Measurements from ENCODE around the gene CCN6.
A peak's percentile ranks its signal among the peaks of the same experiment; 100 is the strongest.
"Not testable (repeated sequence)": the region's sequence is repeated elsewhere in the genome, so short reads cannot be mapped to it uniquely, and the experiment has no call there.

CCN6 gene

DNA sequence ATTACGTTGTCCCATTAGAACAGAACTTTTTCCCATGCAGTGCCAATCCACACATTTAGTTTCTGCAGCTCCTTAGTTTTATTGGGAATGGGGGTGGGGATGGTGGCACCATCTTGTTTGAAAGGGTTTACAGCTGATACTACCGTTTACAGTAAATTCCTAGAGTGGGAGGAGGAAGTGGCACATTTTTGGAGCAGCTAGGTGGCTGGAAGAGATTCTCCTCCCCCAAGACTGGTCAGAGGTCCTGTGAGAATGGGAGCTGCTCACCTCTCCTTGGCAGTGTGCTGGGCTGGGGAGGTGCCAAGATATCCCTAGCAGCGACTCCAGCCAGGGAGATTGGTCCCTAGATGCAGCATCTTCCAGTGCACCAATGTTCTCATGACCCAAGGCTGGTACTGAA, 12.4 kb upstream of the CCN6 start:
- no peak overlapping the region for H3K4me2 ChIP-seq (ENCODE audit: low read length)
- no peaks in the 10 kb centered on the region for H3K27me3 ChIP-seq (ENCODE audit: control insufficient read depth, insufficient read depth, low read length)
- no peak overlapping the region for H3K4me3 ChIP-seq (ENCODE audit: low read length)
- peaks cover 79% of the 10 kb centered on the region for H3K4me1 ChIP-seq (ENCODE audit: control insufficient read depth, insufficient read depth, low read length)
- H3K9me3 ChIP-seq (replicated peaks; ENCODE audit: low read length): no peaks in the 10 kb centered on the region
- H3K36me3 ChIP-seq (ENCODE audit: insufficient read depth, low read length): no peaks in the 10 kb centered on the region
- peak overlapping the region; percentile 97 for H3K9ac ChIP-seq (ENCODE audit: low read depth, low read length)

DNA sequence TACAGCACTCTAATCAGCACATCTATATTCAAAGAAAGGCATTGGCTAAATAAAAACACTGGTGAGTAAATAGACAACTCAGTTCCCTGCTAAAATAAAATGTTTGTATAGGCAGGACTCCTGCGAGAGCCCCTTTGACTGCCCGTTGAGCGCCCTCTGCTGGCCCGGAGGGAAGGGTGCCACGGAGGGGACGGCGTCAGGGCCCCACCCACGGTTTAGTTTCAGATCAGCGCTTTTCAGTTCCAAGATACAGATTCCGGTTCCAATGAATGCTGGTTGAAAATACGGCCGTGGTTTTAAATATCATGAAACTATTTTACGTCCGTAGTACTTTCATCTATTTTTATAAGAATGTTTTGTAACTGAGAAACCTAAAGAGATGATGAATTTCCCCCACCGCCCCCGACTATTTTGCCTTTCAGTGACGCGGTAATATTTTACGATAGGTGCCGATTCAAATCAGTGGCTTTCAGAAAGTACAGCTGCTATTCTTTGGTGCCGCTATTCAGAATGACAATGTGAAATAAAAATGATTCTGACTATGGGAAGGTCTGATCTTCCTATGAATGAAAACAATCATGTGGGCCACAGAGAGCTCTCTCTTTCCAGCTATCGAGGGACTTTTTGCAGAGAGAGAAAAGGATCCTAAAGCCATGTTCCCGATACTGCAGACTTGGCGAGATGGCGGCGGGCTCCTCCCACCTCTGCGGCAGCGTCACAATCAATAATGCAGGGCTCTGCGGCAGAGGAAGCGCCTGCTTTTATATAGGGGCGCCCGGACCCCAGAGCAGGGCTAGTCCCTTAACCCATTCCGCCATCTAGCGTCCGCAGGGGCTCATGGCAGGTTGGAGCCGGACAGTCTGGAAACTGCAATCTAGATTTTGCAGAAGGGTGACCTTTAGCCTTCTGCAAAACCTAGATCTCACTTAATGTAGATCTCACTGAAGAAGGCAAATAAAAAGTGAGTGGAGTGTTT, 10.6 kb upstream of the CCN6 start:
- peak overlapping the region; percentile 97 for H3K9ac ChIP-seq (ENCODE audit: low read depth, low read length)
- peak overlapping the region; percentile 79 for H3K4me3 ChIP-seq (ENCODE audit: low read length)
- peak overlapping the region; percentile 94 for H3K4me2 ChIP-seq (ENCODE audit: low read length)
- no peaks in the 10 kb centered on the region for H3K36me3 ChIP-seq (ENCODE audit: insufficient read depth, low read length)
- H3K9me3 ChIP-seq (replicated peaks; ENCODE audit: low read length): no peaks in the 10 kb centered on the region
- no peaks in the 10 kb centered on the region for H3K27me3 ChIP-seq (ENCODE audit: control insufficient read depth, insufficient read depth, low read length)
- H3K4me1 ChIP-seq (ENCODE audit: control insufficient read depth, insufficient read depth, low read length): peaks cover 64% of the 10 kb centered on the region

- no peak overlapping the region for H3K4me3 ChIP-seq (ENCODE audit: low read length)
- peak overlapping the region; percentile 57 for H3K9ac ChIP-seq (ENCODE audit: low read depth, low read length)
- H3K9me3 ChIP-seq (replicated peaks; ENCODE audit: low read length): no peaks in the 10 kb centered on the region
- peaks cover 55% of the 10 kb centered on the region for H3K4me1 ChIP-seq (ENCODE audit: control insufficient read depth, insufficient read depth, low read length)
- no peak overlapping the region for H3K4me2 ChIP-seq (ENCODE audit: low read length)
- no peaks in the 10 kb centered on the region for H3K27me3 ChIP-seq (ENCODE audit: control insufficient read depth, insufficient read depth, low read length)
- no peaks in the 10 kb centered on the region for H3K36me3 ChIP-seq (ENCODE audit: insufficient read depth, low read length)
Observed at GRCh38 chr6:112044196-112044595, 9.7 kb upstream of the CCN6 start.

- Histone ChIP-seq H3K9ac (ENCODE audit: low read depth, low read length) (peak overlapping the region; percentile 57), H3K9me3 (replicated peaks; ENCODE audit: low read length) (no peaks in the 10 kb centered on the region), H3K4me1 (ENCODE audit: control insufficient read depth, insufficient read depth, low read length) (peaks cover 49% of the 10 kb centered on the region), H3K4me2 (ENCODE audit: low read length) (no peak overlapping the region), H3K36me3 (ENCODE audit: insufficient read depth, low read length) (no peaks in the 10 kb centered on the region), H3K27me3 (ENCODE audit: control insufficient read depth, insufficient read depth, low read length) (no peaks in the 10 kb centered on the region), H3K4me3 (ENCODE audit: low read length) (no peak overlapping the region)
Observed at GRCh38 chr6:112044856-112045255, 9.0 kb upstream of the CCN6 start.

- H3K4me3 ChIP-seq (ENCODE audit: low read length); H3K9me3 ChIP-seq (replicated peaks; ENCODE audit: low read length); H3K9ac ChIP-seq (ENCODE audit: low read depth, low read length); H3K27me3 ChIP-seq (ENCODE audit: control insufficient read depth, insufficient read depth, low read length); H3K36me3 ChIP-seq (ENCODE audit: insufficient read depth, low read length); H3K4me2 ChIP-seq (ENCODE audit: low read length): not testable (repeated sequence)
- H3K4me1 ChIP-seq (ENCODE audit: control insufficient read depth, insufficient read depth, low read length): peaks cover 22% of the 10 kb centered on the region
Observed at GRCh38 chr6:112047523-112047922, 6.4 kb upstream of the CCN6 start.

- Histone ChIP-seq H3K36me3 (ENCODE audit: insufficient read depth, low read length) (no peaks in the 10 kb centered on the region), H3K4me1 (ENCODE audit: control insufficient read depth, insufficient read depth, low read length) (peaks cover 13% of the 10 kb centered on the region), H3K9ac (ENCODE audit: low read depth, low read length) (no peak overlapping the region), H3K4me2 (ENCODE audit: low read length) (no peak overlapping the region), H3K9me3 (replicated peaks; ENCODE audit: low read length) (no peaks in the 10 kb centered on the region), H3K4me3 (ENCODE audit: low read length) (no peak overlapping the region), H3K27me3 (ENCODE audit: control insufficient read depth, insufficient read depth, low read length) (no peaks in the 10 kb centered on the region)
Observed at GRCh38 chr6:112049026-112049799, 4.7 kb upstream of the CCN6 start.

DNA sequence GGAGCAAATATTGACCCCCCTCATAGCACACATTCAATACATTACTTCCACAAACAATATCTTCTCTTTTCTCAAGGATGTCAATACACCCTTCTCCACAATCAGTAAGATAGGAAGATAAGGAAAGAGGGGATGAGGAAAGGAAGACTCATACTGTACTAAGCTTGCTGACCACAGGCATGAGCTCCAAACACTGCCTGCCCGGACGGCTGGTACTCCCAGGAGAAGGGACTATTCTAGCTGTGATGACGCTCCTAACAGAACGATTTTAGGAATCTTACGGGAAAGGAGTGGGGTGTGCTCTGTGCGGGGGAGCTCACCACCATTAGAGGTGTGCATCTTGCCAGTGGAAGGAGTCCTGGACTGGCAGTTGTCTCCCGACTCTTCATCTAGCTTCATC, 3.9 kb upstream of the CCN6 start:
- no peak overlapping the region for H3K4me3 ChIP-seq (ENCODE audit: low read length)

GRCh38 chr6:112050429-112050828, 3.5 kb upstream of the CCN6 start:
- Histone ChIP-seq H3K9me3 (replicated peaks; ENCODE audit: low read length) (no peaks in the 10 kb centered on the region), H3K4me1 (ENCODE audit: control insufficient read depth, insufficient read depth, low read length) (peaks cover 2% of the 10 kb centered on the region), H3K4me3 (ENCODE audit: low read length) (no peak overlapping the region), H3K4me2 (ENCODE audit: low read length) (no peak overlapping the region), H3K27me3 (ENCODE audit: control insufficient read depth, insufficient read depth, low read length) (no peaks in the 10 kb centered on the region), H3K9ac (ENCODE audit: low read depth, low read length) (no peak overlapping the region), H3K36me3 (ENCODE audit: insufficient read depth, low read length) (no peaks in the 10 kb centered on the region)

More for the DNA sequence above, 3.9 kb upstream of the CCN6 start:
- peaks cover 6% of the 10 kb centered on the region for H3K4me1 ChIP-seq (ENCODE audit: control insufficient read depth, insufficient read depth, low read length)
- H3K27me3 ChIP-seq (ENCODE audit: control insufficient read depth, insufficient read depth, low read length): no peaks in the 10 kb centered on the region
- no peak overlapping the region for H3K4me2 ChIP-seq (ENCODE audit: low read length)
- no peaks in the 10 kb centered on the region for H3K36me3 ChIP-seq (ENCODE audit: insufficient read depth, low read length)
- no peaks in the 10 kb centered on the region for H3K9me3 ChIP-seq (replicated peaks; ENCODE audit: low read length)
- no peak overlapping the region for H3K9ac ChIP-seq (ENCODE audit: low read depth, low read length)

GRCh38 chr6:112051251-112051740, 2.6 kb upstream of the CCN6 start:
- not testable (repeated sequence) for H3K4me2 ChIP-seq (ENCODE audit: low read length); H3K9ac ChIP-seq (ENCODE audit: low read depth, low read length); H3K4me1 ChIP-seq (ENCODE audit: control insufficient read depth, insufficient read depth, low read length); H3K9me3 ChIP-seq (replicated peaks; ENCODE audit: low read length); H3K4me3 ChIP-seq (ENCODE audit: low read length); H3K27me3 ChIP-seq (ENCODE audit: control insufficient read depth, insufficient read depth, low read length); H3K36me3 ChIP-seq (ENCODE audit: insufficient read depth, low read length)

DNA sequence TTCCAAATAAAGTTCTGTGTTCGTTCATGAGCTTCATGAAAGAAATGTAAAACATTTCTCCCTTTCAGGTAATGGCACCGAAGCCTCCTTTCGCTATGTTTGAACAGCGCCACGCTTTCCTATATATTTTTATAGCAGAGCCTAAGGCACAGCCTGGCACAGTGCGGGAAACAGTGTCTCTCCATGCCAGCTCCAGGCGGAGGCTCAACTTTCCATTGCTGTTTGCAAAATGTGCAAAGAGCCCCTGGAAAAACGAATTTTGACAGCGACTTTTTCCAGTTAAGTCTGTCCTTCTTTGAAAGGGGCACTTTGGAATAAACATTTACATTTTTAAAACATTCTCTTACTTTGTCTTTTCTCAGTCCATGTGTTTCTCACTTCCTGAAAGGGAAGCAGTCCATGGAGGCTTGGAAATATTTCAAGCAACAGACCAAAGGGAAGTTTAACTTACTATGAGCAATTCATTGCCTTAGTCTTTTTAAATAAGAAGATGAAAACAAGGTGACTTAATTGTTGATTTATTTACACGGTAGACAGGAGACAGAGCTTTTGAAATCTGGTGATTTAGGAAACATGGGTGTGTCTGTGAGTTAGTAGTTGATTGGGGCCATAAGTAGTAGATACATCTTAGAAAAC, 769 bp downstream of the CCN6 start:
- no peaks in the 10 kb centered on the region for H3K9me3 ChIP-seq (replicated peaks; ENCODE audit: low read length)
- peaks cover 6% of the 10 kb centered on the region for H3K27me3 ChIP-seq (ENCODE audit: control insufficient read depth, insufficient read depth, low read length)
- no peak overlapping the region for H3K9ac ChIP-seq (ENCODE audit: low read depth, low read length)
- no peaks in the 10 kb centered on the region for H3K36me3 ChIP-seq (ENCODE audit: insufficient read depth, low read length)
- H3K4me2 ChIP-seq (ENCODE audit: low read length): no peak overlapping the region
- no peaks in the 10 kb centered on the region for H3K4me1 ChIP-seq (ENCODE audit: control insufficient read depth, insufficient read depth, low read length)
- no peak overlapping the region for H3K4me3 ChIP-seq (ENCODE audit: low read length)

Data from skeletal muscle satellite cell (primary cell).